GM12878 (cell line): ENCODE measurements around the gene FERMT3. TPM values are rescaled to one million over a fixed set of nuclear protein-coding genes. Genes with fewer than 3 reads are reported as not detected.

Experiments used
- ASH2L ChIP-seq: fragments of 300-600, 200-600 bp; sonication (generic); IDR thresholded peaks from 2 replicates; pipeline ENCODE4 v1.6.1; 2017; ENCODE audit warnings: low read depth, mild to moderate bottlenecking, borderline replicate concordance
- BRCA1 ChIP-seq: IDR thresholded peaks from 2 replicates; pipeline ENCODE4 v1.6.1; 2011; ENCODE audit warnings: low read depth, low read length, improper control_type of control experiment
- CBFB ChIP-seq: IDR thresholded peaks from 2 replicates; pipeline ENCODE4 v1.6.1; 2016; ENCODE audit warnings: antibody characterized with exemption, low read depth
- CREB1 ChIP-seq: IDR thresholded peaks from 2 replicates; pipeline ENCODE4 v1.6.1; 2012; ENCODE audit warnings: low read depth, mild to moderate bottlenecking, inconsistent platforms
- CREM ChIP-seq: IDR thresholded peaks from 2 replicates; pipeline ENCODE4 v1.6.1; 2014; ENCODE audit warnings: antibody characterized with exemption, low read depth
- DPF2 ChIP-seq: fragments of 450-650 bp; IDR thresholded peaks from 2 replicates; pipeline ENCODE4 v1.6.1; 2017; ENCODE audit warnings: mild to moderate bottlenecking
- ELK1 ChIP-seq: IDR thresholded peaks from 2 replicates; pipeline ENCODE4 v1.6.1; 2012; ENCODE audit warnings: low read depth, low read length, improper control_type of control experiment
- FOS ChIP-seq: IDR thresholded peaks from 3 replicates; pipeline ENCODE4 v1.6.1; 2011; ENCODE audit warnings: borderline replicate concordance; ENCODE audit not compliant: insufficient read length; ENCODE audit errors: extremely low read depth
- GATAD2B ChIP-seq: fragments of 450-650 bp; conservative IDR thresholded peaks from 2 replicates; pipeline ENCODE4 v1.6.1; 2017; ENCODE audit warnings: low read depth, mild to moderate bottlenecking, moderate library complexity
- HCFC1 ChIP-seq: fragments of 150-350 bp; IDR thresholded peaks from 2 replicates; pipeline ENCODE4 v1.6.1; 2014; ENCODE audit warnings: low read length
- HDAC6 ChIP-seq: fragments of 200-600 bp; sonication (generic); IDR thresholded peaks from one replicate; pipeline ENCODE4 v1.8.0; 2017; ENCODE audit warnings: antibody characterized with exemption; ENCODE audit not compliant: unreplicated experiment
- IRF3 ChIP-seq: fragments of 450-650 bp; IDR thresholded peaks from 2 replicates; pipeline ENCODE4 v1.6.1; 2014; ENCODE audit warnings: mild to moderate bottlenecking
- JUNB ChIP-seq: IDR thresholded peaks from 2 replicates; pipeline ENCODE4 v1.6.1; 2016; ENCODE audit warnings: antibody characterized with exemption, mild to moderate bottlenecking
- NFXL1 ChIP-seq: fragments of 450-650 bp; IDR thresholded peaks from 2 replicates; pipeline ENCODE4 v1.6.1; 2017; ENCODE audit warnings: antibody characterized with exemption, mild to moderate bottlenecking, borderline replicate concordance
- NR2C1 ChIP-seq: fragments of 450-650 bp; IDR thresholded peaks from 2 replicates; pipeline ENCODE4 v1.6.1; 2017; ENCODE audit warnings: antibody characterized with exemption, mild to moderate bottlenecking, moderate library complexity
- NR2C2 ChIP-seq: IDR thresholded peaks from 2 replicates; pipeline ENCODE4 v1.6.1; 2011; ENCODE audit warnings: borderline replicate concordance, low read depth; ENCODE audit not compliant: control insufficient read depth, insufficient read length
- PML ChIP-seq: IDR thresholded peaks from 2 replicates; pipeline ENCODE4 v1.6.1; 2012; ENCODE audit warnings: low read length, inconsistent platforms
- SIN3A ChIP-seq: IDR thresholded peaks from 2 replicates; pipeline ENCODE4 v1.6.1; 2012; ENCODE audit warnings: low read depth, low read length, improper control_type of control experiment
- SIX5 ChIP-seq: IDR thresholded peaks from 2 replicates; pipeline ENCODE4 v1.6.1; 2011; ENCODE audit warnings: mild to moderate bottlenecking, low read depth, low read length, moderate library complexity; ENCODE audit not compliant: severe bottlenecking
- SMAD1 ChIP-seq: fragments of 450-650 bp; IDR thresholded peaks from 2 replicates; pipeline ENCODE4 v1.6.1; 2018; ENCODE audit warnings: mild to moderate bottlenecking, low read depth; ENCODE audit not compliant: partially characterized antibody
- SREBF2 ChIP-seq: IDR thresholded peaks from 2 replicates; pipeline ENCODE4 v1.6.1; 2012; ENCODE audit warnings: mild to moderate bottlenecking, low read length
- SRF ChIP-seq, 2 experiments: IDR thresholded peaks; 2 replicates each; pipeline ENCODE4 v1.6.1; 2011; ENCODE audit warnings: low read depth in 2 of 2, low read length in 2 of 2, mild to moderate bottlenecking in 1 of 2, moderate library complexity in 1 of 2
- WRNIP1 ChIP-seq: IDR thresholded peaks from 2 replicates; pipeline ENCODE4 v1.6.1; 2011; ENCODE audit warnings: low read depth, low read length, improper control_type of control experiment, borderline replicate concordance
- ZBTB11 ChIP-seq: fragments of 450-650 bp; formaldehyde crosslinking; IDR thresholded peaks from 2 replicates; pipeline ENCODE4 v1.5.0; 2022; ENCODE audit warnings: mild to moderate bottlenecking, missing genetic modification characterization
- ZNF207 ChIP-seq: fragments of 450-650 bp; IDR thresholded peaks from 2 replicates; pipeline ENCODE4 v1.6.1; 2014; ENCODE audit warnings: antibody characterized with exemption, mild to moderate bottlenecking, borderline replicate concordance
- ZNF274 ChIP-seq: IDR thresholded peaks from one replicate; pipeline ENCODE4 v1.8.0; 2011; ENCODE audit not compliant: insufficient read length, insufficient read depth
- polyA plus RNA-seq, 11 experiments: library from polyadenylated mRNA; depleted of rRNA in 4 of 11; unstranded in 6 of 11; stranded (reverse) in 5 of 11; fragments of >200 nt; fragmentation: Nextera tagmentation in 4 of 11; fragmentation: Illumina TruSeq in 1 of 11; extraction: Ambion mirVana in 4 of 11; extraction: Trizol in 1 of 11; gene quantifications; 1 replicate in 1 of 11; 2 replicates in 10 of 11; pipeline versions ENCODE4 v1.2.1 to v1.2.3, GENCODE V29; 2011 to 2016; ENCODE audit warnings: inconsistent platforms in 2 of 11, missing spikeins in 2 of 11, low read depth in 1 of 11
- total RNA-seq, 4 experiments: library from RNA; depleted of rRNA in 3 of 4; stranded (reverse); fragments of >200 nt in 3 of 4; fragmentation: Illumina TruSeq in 1 of 4; extraction: Trizol in 1 of 4; gene quantifications; 2 replicates each; pipeline versions ENCODE4 v1.2.1 to v1.2.3, GENCODE V29; 2013 to 2021

FERMT3 gene
- total and polyA plus RNA-seq, 10 of the 15 experiments (the other 5 are each of a cell fraction or from before 2014, with no cell fraction given), result 2.0 to 211 (median 114) TPM

DNA sequence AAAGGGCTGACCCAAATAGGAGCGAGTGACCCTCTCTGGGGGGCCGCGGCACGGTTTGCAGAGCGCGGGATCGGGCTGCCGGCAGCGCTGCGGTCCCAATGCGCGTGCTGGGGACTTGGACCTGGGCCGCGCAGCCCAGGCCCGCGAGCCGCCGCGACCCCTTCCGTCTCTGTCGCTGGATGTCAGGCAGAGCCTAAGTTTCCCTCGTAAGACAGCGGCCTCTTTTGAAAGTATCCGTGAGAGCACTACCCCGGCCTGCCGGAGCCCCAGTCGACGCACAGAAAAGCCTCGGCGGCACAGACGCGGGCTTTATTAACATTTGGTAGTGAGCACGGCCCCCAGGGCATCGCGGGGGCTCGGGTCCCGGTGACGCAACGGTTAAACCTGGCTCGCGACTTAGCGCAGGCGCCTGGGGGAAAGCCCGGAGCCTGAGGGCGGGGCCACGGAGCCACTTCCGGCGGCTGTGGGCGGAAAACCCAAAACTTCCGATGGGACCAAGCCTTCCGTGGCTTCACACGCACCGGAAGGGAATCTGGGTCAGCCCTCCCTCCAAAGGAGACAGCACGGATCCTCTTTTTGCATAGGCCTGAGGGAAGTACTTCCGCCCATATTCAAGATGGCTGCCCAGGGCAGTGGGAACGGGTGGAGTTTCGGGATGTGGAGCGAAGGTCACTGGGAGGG is 63.2 kb downstream of the FERMT3 start (continued):
- peak; percentile 52; the same call in 1 of the 2 replicates for TF ChIP-seq SREBF2
- peak; percentile 53 for TF ChIP-seq ZBTB11 (CRISPR knock-in tag)
- TF ChIP-seq SMAD1, result no peak
- TF ChIP-seq HCFC1, result peak; percentile 94
- TF ChIP-seq GATAD2B, result peak; percentile 17
- TF ChIP-seq DPF2, result peak; percentile 23; the same call in 1 of the 2 replicates
- no peak for TF ChIP-seq ASH2L
- peak; percentile 93 for TF ChIP-seq CREM
- TF ChIP-seq HDAC6, result no peak
- TF ChIP-seq NR2C2, result peak; percentile 79
- TF ChIP-seq ELK1, result peak; percentile 96
- no peak; the same call in 1 of the 2 replicates for TF ChIP-seq WRNIP1
- TF ChIP-seq SIN3A, result no peak
- no peak for TF ChIP-seq ZNF274
- no peak for TF ChIP-seq BRCA1
- TF ChIP-seq CREB1, result peak; percentile 86
- TF ChIP-seq JUNB, result no peak; the same call in 1 of the 2 replicates
- TF ChIP-seq ZNF207, result peak; percentile 29; the same call in 1 of the 2 replicates
- TF ChIP-seq FOS, result no peak
- TF ChIP-seq NR2C1, result peak; percentile 100
- peak; percentile 63; the same call in 1 of the 2 replicates for TF ChIP-seq PML
- no peak for TF ChIP-seq NFXL1
- TF ChIP-seq SRF (IDR thresholded peaks at IDR 0.05; ENCODE audit: low read depth in 2 of 2, low read length in 2 of 2), result peak; percentile 68 to 85
- TF ChIP-seq IRF3, result no peak
- TF ChIP-seq CBFB, result peak; percentile 85; the same call in 1 of the 2 replicates
- TF ChIP-seq SIX5, result peak; percentile 91
